ENCODE measurements around the gene SHFL. TPM values are rescaled to one million over a fixed set of nuclear protein-coding genes. Genes with fewer than 3 reads are reported as not detected.

SHFL gene
- total and polyA plus RNA-seq, 2 of the 8 experiments (the other 6 are each of a cell fraction or from before 2014, with no cell fraction given): 25.3 to 37.1 TPM

DNA sequence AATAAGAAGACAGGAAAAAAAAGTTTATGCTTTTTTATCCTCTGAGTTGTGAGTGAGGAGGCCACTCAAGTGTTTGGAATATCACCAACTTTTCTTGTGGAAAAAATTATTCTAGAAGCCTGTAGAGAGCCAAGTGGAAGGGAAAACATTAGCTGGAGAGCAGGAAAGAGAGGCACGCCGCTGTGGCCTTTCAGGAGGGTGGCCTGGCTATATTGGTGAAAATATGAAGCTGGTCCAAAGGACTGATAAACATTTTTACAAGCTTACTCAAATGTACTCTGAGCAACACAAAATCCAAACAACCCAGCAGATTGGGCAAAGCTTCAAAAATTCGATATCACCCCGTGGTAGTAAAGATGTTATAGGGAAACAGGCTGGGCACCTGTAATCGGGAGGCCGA is 35.9 kb downstream of the SHFL start:
- Histone ChIP-seq H2BK5ac (ENCODE audit: low read depth, low read length) (no peak overlapping the region), H3K9ac (replicated peaks in 1 of 4; ENCODE audit: extremely low read depth in 1 of 4, low read depth in 3 of 4, low read length in 3 of 4) (no peak overlapping the region), H3K4me2 (ENCODE audit: insufficient read depth in 1 of 2, low read depth in 2 of 2, low read length in 2 of 2) (no peak overlapping the region), H3K23me2 (ENCODE audit: low read depth, low read length) (peaks cover 5% of the 10 kb centered on the region), H3K4ac (replicated peaks; ENCODE audit: insufficient read length, low read depth, low read length) (no peak overlapping the region), H3K4me1 (replicated peaks in 1 of 4; ENCODE audit: control insufficient read depth in 3 of 4, insufficient read depth in 4 of 4, low read length in 3 of 4) (peaks cover 0 to 7% (median 1%) of the 10 kb centered on the region in 4 experiments; a peak in 2 of 7 replicates), H3K79me2 (ENCODE audit: control insufficient read depth in 1 of 2, insufficient read depth in 2 of 2, low read length in 2 of 2) (peaks cover 0 to 12% of the 10 kb centered on the region in 2 experiments; a peak in 2 of 4 replicates), H4K20me1 (replicated peaks in 1 of 2; ENCODE audit: control insufficient read depth in 1 of 2, insufficient read depth in 2 of 2, low read length in 2 of 2) (peaks cover 2% of the 10 kb centered on the region in 2 experiments), H2AFZ (ENCODE audit: low read length) (no peak overlapping the region), H2BK120ac (replicated peaks; ENCODE audit: low read depth, low read length) (no peak overlapping the region), H2BK15ac (ENCODE audit: low read length) (no peak overlapping the region), H3K56ac (replicated peaks; ENCODE audit: insufficient read length, low read depth, low read length) (no peak overlapping the region), H3K18ac (ENCODE audit: extremely low read depth, low read length) (no peak overlapping the region), H3K27ac (ENCODE audit: low read depth, low read length) (no peak overlapping the region), H2AK5ac (ENCODE audit: low read depth, low read length) (no peak overlapping the region), H2BK20ac (ENCODE audit: low read length) (no peak overlapping the region), H3K36me3 (ENCODE audit: control insufficient read depth in 2 of 4, insufficient read depth in 4 of 4, low read length in 3 of 4) (peaks cover 8 to 9% (median 8%) of the 10 kb centered on the region in 4 experiments; a peak in 6 of 8 replicates), H3K23ac (ENCODE audit: insufficient read length) (no peak overlapping the region), H3K9me3 (ENCODE audit: insufficient read depth in 2 of 2, low read depth in 1 of 2, low read length in 1 of 2) (no peaks in the 10 kb centered on the region), H3K27me3 (replicated peaks in 1 of 4; ENCODE audit: control insufficient read depth in 3 of 4, extremely low read depth in 1 of 4, insufficient read depth in 3 of 4, low read length in 3 of 4) (no peaks in the 10 kb centered on the region), H4K5ac (ENCODE audit: insufficient read length, low read depth, low read length) (no peak overlapping the region), H3K79me1 (ENCODE audit: low read depth, low read length) (0 out of 2 replicates have a peak, but pooled peaks cover 2% of the 10 kb centered on the region), H4K91ac (replicated peaks; ENCODE audit: insufficient read length, low read length) (no peak overlapping the region), H3K14ac (ENCODE audit: insufficient read length) (no peak overlapping the region), H3K4me3 (ENCODE audit: extremely low read depth in 1 of 4, insufficient read depth in 2 of 4, low read depth in 3 of 4, low read length in 4 of 4) (no peak overlapping the region), H2BK12ac (ENCODE audit: low read depth, low read length) (no peak overlapping the region), H4K8ac (ENCODE audit: extremely low read depth, insufficient read depth, low read length) (no peak overlapping the region)
- no peak for DNase-seq (ENCODE audit: low read depth in 1 of 2, low spot score in 2 of 2)
- TF ChIP-seq GTF2F1 (IDR thresholded peaks at IDR 0.05; ENCODE audit: borderline replicate concordance, low read depth, low read length) (no peak), CTCF (IDR thresholded peaks at IDR 0.05; ENCODE audit: control extremely low read depth in 1 of 3, insufficient read depth in 1 of 3, low read depth in 1 of 3, low read length in 3 of 3) (no peak), NRF1 (IDR thresholded peaks at IDR 0.05; ENCODE audit: low read depth, low read length) (no peak), EGR1 (IDR thresholded peaks at IDR 0.05; ENCODE audit: borderline replicate concordance, low read depth, low read length) (no peak), FOSL1 (IDR thresholded peaks at IDR 0.05; ENCODE audit: insufficient read depth, low read depth, low read length) (no peak), HDAC6 (IDR thresholded peaks at IDR 0.05; ENCODE audit: low read depth, low read length) (no peak), ZNF274 (IDR thresholded peaks at IDR 0.05; ENCODE audit: borderline replicate concordance, extremely low read depth, low read length) (no peak), SP1 (IDR thresholded peaks at IDR 0.05; ENCODE audit: low read depth, low read length) (no peak)
- POLR2A ChIA-PET (ENCODE audit: partially characterized antibody): interaction anchor here (0.7 to 29.1 kb wide), 3 partner anchors 9 to 194 kb away, joined by 3 to 412 read pairs (median 4); partner anchors contain the start of genes ANGPTL6, P2RY11 and PPAN
- WGBS, 2 experiments (ENCODE audit: extremely low coverage in 1 of 2, insufficient coverage in 1 of 2, insufficient read length in 1 of 2, insufficient replicate concordance in 2 of 2, low coverage in 1 of 2, low lambda C conversion rate in 2 of 2, missing lambda C conversion rate in 1 of 2): 92% methylated on average over 6 of the region's 6 CpGs; no CpG with 5 or more reads in 1 of the 2 experiments
- FAIRE-seq: no peak
- CTCF ChIA-PET (ENCODE audit: partially characterized antibody): interaction anchor here (1.1 to 1.3 kb wide), 4 partner anchors 9 to 48 kb away, joined by 3 to 4 read pairs (median 3); no protein-coding TSS in a partner anchor
